GM19238 (cell line): ENCODE data around the gene ATP1A1.
A peak's percentile ranks its signal among the peaks of the same experiment; 100 is the strongest.

Experiments used
- DNase-seq: peaks from one replicate; pipeline ENCODE4 v3.0.0; 2011; ENCODE audit warnings: low spot score; ENCODE audit not compliant: insufficient read length

ATP1A1 gene

DNA sequence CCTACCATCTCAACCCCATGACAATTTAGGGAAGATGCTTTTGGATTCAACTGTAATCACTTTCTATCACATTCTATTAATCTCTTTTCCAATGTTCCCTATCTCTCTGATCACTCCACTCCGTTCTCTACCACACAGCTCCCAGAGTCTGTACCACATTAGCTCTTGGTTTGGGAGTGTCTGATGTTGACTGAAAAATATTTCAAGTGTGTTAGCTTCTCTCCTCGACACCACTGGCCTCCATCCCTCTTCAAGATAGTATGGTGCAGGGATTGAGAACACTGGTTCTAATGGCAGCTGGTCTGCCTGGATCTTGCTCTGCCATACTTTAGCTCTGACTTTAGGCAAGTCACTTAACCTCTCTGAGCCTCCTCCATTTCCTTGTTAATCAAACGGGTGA is 39.9 kb downstream of the ATP1A1 start:
- DNase-seq = no peak

DNA sequence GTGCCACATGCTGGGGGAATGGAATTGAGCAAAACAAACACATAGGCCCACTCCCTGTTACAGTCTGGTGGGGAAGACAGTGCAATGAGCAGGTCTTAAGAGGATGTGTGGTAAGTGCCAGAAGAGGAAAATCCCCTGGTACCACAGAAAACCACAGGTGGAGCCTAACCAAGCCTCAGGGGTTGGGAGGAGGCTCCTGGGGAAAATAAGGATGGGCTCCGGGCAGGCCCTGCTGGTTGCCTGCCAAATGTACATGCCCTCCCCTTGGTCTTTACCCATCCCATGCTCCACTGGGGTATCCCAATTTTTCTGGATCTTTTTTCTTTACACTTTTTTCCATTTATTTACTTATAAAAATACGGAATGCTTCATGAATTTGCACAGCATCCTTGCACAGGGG is 40.4 kb downstream of the ATP1A1 start:
- no peak for DNase-seq

DNA sequence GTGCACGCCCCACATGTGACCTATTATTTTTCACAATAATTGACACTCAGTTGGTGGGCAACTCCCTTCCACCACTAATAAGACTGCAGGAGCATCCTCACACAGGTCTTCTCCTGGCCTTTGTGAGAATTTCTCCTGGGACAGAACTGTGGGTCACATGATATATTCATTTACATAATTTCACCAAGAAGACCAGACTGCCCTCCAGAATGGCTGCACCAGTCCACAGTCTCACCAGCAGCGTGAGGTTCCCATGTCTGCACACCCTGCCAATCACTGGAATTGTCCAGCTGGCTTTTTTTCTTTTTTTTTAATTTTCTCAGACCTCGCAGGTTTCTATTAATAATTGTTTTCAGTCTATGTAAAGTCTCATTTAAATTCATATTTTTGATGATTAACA is 41.3 kb downstream of the ATP1A1 start:
- DNase-seq = no peak

DNA sequence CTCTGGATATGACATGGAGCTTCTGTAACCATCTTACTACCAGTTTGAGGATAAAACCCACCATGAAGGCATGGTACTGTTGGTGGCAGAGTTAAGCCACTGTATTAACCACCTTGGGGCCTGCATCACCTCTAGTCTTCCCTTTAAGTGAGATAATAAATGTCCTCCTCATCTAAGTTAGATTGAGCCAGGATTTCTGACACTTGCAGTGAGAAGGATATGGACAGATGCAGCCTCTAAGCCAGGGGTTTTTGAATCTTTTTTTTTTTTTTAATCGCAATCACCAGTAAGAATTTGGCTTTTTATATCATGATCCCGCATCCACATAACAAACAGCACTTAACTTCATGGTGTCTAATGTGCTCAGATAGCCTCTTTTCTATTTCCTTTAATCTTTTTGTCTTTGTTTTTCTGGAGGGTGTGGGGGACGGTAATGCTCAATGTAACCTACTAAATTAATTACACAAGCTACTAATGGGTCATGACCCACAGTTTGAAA is 42.2 kb downstream of the ATP1A1 start:
- DNase-seq = no peak

DNA sequence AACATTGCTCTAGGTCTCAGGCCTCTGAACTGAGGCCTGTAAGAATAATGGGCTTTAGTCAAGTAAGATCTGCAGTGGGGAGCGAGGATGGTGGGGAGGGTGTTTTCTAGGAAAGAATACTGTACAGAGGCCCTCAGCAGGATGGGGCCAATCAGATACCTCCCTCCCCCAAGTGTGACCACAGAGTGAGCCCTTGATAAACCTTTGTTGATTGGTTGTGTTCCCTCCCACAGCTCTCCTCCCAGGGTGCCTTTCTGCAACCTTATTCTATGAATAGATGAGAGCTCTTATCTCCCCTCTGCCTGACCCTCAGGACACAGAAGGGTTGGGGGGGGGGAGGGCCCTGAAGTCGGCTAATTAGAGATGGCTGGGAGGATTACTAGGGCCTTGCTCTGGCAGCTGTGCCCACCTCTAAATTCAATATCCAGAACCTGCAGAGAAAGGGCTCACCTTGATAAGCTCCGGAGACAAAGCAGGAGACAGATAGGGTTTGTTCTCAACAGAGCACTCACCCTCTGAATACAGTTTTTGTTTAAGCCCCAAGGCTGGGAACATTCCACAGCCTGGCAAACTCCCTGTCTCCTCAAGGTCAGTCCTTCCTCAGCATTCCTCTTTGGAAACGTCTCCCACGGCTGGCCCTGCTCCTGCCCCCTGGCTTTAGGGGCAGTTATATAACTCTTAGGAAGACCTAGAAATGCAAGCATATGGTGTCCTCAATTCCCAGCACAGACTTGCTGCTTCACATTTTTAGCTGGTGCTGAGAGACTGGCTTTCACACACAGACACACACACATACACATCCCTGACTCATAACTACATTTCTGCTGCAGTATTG is 42.9 kb downstream of the ATP1A1 start:
- no peak for DNase-seq

DNA sequence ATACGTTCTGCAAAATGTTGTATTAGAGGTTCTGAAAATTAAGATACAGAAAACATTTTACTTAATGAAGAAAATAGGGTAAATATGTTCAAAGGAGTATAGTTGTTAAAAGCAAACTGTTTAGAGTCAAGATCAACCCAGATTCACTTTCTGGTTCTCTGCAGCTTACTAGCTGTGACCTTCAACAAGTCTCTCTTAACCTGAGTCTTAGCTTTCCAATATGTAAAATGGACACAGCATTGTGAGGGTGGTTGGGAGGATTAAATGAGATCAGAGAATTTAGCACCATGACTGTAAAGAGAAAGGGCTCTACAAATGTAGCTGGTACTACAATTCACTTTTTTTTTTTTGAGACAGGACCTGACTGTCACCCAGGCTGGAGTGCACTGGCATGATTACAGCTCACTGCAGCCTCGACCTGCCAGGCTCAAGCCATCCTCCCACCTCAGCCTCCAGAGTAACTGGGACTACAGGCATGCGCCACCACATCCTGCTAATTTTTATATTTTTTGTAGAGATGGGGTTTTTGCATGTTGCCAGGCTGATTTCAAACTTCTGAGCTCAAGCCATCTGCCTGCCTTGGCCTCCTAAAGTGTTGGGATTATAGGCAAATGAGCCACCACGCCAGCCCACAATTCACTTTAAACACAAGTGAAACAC is 43.9 kb downstream of the ATP1A1 start:
- no peak for DNase-seq

DNA sequence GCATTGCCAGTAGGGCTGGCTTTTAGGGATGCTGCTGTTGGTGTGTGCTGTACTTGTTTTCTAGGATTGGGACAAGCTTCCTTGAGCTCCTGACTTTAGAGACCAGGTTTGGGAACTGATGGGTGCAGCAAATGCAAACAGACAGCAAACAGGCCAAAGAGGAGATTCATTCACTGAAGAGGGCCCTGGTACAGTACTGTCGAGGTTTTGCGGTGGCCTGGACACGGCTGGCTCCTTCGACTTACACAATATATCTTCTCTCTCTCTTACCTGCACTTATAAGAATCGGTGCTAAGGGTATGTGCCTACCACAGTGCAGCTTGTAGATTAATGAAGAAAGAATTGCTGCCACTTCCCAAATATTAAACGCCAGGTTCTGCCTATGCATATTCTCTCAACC is 44.6 kb downstream of the ATP1A1 start:
- DNase-seq = no peak

DNA sequence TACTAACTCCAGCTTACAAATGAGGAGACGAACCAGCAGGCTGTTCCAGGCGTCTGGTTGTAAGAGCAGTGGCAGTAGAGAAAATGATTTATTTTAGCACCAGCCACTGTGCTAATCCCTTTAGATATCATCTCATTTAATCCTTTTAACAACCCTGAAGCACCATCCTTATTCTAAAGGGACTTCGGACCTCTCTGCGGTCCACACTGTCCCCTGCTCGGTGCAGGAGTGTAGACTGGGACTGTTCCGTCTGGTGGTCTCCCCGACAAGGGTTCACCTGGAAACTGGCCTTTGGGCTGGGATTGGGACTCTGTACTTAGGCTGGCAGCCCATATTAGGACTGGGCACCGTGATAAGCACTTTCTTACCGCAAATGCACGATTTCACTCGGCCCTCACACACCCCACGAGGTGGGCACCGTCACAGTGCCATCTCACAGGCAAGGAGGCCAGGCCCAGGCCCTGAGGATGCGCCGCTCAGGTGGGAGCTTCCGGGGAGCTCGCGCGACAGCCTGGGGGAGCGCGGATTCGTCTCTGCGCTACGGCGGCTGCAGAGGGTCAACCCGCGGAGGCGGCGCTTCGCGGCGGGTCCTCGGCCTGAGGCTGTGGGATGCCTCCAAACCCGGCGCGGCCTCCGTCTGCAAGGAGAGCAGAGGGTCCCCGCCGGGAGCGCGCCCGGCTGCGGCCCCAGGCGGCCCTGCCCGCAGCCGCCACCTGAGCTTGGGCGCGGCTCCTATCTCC is 45.2 kb downstream of the ATP1A1 start:
- peak; percentile 79 for DNase-seq

DNA sequence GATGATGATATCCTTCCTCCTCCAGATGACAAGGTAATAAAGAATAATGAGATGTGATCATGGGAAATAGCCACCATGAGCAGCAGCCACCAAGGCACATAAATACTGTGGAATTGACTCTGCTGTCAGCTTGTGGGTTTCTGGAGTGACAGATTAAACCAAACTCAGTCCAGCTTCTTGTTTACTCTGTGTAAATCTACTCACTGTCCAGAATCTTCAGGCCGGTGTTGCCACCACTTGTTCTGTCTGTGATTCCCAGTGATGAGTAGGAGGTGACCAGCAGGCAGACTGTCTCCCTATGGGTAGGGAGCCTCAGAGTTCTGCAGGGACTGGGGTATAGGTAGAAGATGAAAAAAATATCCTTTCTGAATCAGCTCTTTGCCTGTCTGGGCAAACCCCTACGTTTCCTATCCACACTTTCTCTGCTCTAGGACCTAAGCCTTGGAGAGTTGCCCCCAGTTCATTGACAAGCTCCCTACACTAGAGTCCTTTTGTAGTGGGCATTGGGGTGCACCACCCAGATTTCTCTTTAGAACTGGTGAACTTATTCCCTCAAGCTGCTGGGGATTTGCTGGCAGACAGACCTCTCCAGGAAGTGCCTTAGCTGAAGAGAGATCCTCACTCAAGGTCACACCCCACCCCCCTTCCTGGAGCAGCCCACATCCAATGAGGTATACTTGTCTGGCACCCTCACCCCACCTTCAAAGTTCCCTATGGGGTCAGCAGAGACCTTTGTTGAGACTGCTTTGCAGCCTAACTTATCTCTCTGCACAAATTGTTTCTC is 47.6 kb downstream of the ATP1A1 start:
- no peak for DNase-seq

DNA sequence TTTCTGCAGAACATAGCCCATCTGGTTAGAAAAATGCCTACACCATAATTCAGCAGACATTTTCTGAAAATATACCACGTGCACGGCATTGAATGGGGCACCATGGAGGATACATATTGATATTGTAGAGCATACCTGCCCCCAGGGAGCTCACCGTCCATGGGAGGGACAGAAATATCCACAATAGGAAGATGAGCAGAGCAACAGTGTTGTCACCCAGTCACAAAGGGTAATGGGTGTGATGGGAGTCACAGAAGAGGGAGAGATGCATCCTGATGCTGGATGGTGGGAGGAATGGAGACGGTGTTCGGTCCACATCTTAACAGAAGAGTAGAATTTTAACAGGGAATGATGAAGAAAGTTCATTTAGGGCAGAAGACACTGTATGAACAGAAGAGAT is 51.4 kb downstream of the ATP1A1 start:
- no peak for DNase-seq

DNA sequence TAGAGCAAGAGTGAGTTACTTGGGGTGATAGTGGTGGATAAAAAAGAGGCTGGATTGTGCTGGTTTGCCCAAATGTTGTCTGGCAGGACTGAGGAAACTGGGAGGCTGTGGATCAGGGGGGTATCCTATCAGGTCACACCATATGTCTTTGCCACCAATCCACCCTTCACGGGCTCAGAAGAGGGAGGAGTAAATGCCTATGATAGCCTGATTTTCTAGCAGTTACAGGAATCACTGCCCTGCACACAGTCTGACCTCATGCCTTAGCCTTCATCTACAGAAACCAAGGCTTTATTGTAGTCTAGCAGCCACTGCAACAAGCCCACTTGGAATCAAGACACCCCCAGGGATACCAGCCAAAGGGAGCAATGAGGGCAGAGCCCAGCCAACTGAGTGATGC is 51.8 kb downstream of the ATP1A1 start:
- DNase-seq = no peak

DNA sequence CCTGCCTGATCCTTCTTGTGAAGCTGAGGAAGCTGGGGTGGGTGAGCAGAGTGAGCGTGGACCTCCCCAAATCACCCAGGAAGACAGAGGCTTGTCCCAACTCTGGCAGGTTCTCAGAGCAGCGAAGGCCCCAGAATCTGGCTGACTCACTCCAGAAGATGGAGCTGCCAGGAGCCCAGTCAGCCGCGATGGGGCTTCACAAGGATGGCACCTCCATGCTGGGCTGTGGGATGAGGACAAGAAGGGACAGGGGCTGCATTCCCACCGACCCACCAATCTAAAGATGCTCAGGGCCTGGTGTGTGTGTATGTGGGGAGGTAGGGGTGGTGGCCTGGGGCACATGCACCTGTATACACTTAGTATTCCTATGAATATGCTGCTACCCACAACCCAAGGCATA is 52.9 kb downstream of the ATP1A1 start:
- no peak for DNase-seq

DNA sequence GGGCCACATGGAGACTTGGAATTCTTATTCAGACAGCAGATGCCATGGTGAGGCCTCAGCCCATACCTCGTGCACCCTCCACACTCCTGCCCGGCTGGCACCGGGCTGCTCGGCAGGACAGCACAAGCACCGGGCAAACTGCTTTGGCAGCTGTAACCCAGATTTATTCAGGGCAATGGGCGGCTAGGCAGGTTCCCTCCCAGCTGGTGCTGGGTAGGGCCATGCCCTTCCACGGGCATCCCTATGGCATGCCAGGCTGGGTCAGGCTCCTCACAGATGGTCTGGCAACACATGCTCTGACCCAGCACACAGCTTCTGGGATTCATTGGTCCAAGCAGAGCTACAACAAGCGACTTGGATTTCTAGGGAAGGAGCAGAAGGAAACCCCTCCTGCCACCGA is 53.4 kb downstream of the ATP1A1 start:
- DNase-seq = no peak

DNA sequence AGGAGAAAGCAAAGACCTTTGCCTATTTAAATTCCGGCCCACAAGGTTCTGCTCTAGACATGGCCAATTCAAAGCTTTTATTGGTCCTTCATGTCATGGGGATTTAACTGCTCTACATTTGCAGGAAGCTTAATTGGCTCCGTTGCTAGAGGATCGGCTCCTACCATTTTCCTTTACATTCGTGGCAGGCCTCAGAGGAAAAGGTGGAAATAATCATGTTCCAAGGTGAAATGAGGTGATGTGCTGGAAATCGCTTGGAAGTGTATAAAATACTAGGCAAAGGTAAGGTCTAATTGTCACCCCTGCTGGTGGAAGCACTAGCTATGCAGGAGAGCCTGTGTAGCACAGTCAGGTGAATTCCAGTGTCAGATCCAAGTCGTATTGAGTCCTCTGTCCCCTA is 55.5 kb downstream of the ATP1A1 start:
- no peak for DNase-seq

DNA sequence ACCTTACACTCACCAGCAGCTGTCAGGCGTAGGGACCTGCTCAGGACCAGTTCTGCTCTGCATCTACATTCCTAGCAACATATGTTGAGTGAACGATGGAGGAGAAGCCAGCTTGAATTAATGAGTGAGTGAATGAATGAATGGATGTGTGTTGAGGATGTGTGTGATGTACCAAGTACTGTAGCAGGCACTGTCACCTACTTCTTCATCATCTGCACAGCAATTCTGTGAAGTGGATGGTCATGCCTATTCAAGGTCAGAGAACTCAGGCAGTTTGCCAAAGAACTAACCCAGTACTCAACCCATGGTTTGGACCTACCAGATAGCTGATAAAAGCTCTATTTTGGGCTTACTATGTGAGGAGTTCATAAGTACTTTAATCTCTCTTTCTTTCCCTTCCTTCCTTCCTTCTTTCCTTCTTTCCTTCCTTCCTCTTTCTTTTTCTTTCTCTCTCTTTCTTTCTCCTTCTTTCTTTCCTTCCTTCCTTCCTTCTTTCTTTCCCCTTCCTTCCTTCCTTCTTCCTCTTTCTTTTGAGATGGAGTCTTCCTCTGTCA is 56.9 kb downstream of the ATP1A1 start:
- no peak for DNase-seq

DNA sequence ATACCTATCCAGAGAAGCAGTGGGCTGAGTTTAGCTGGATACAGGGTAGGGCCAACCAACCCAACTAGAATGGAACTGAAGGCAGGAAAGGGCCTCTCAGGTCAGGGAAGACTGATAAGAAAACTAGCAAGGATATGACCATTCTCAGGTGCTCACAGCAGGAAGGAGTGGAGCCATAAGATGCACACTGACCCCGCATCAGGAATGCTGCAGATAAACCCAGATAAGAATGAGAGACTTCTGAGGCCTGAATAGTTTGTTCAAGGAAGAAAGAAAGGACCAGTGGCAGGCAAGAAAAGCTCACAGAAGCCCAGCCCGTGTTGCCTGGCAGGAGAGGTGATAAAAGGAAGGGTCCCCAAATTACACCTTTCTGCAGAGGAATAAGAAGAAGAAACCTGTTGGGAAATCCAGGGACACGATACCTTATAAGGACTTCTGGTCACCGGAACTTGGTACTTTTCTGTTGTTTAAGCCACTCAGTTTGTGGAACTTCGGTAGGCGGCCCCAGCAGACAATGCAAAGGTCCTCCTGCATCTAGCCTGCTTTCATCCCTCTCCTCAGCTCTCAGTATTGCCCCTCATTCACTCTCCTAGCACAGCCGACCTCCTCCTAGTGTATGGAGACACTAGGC is 58.9 kb downstream of the ATP1A1 start:
- no peak for DNase-seq

DNA sequence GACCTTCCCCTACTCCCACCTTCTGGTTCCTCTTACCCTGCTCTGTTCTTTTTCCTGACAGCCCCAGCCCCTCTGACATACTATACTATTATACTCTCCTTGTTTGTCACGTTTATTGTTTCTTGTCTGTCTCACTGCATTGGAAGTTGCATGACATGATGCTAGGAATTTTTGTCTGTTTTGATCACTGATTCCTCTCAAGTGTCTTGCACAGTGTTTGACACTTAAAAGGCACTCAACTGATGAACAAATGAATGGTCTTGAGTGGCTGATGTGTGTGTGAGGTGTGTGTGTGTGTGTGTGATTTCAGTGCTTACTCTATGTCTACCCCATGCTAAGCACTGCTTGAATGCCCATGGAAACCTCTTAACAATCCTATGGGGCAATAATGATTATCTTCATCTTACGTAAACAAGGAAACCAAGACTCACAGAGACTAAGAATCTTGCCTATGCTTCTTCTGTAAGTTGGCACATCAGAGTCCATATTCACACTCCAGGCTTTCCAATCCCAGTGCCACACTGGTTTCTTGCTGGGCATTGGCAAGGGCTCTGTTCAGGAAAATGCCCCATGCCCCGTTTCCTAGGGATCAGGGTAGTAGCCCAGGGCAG is 59.7 kb downstream of the ATP1A1 start:
- no peak for DNase-seq

DNA sequence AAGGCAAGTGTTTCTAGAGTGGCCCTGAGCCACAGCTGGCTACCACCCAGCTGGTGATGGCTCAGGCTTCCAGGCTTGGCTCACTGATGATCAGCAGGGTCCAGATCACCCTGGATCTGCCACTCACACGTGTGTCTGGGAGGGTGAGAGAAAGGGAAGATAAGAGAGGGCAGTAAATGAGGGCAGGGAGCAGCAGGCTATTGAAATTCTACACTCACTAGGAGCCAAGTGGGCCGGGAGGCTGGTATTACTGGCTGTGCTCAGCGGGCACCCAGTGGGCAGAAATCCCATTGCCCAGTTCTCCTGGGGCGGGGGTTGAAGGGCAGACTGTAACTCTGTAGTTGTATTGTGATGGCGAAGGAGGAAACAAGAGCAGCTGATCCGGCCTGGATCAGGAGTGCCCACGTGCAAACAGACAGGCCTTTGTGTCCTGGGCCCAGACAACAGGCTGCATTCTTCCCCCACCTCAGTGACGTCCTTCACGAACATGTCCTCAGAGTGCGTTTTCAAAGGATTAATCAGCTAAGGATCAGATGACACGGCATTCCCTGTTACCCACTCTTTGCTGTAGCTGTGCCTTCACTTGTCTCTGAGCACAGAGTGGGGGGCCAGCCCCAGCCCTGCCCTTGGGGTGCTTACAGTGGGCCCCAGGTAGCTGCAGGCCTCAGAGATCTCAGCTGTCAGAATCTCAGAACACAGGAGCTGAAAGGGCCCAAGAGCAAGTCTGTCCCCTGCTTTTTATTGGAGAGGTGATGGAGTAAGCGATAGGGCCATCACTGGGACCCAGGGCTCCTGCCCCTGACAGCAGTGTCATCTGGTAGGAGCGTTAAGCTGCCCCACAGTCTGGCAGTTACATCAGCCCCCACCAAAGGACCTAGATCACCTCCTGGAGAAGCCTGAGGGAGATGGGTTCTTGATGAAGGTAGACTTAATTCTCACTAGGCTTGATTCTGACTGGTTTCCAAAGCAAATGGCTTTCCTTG is 60.5 kb downstream of the ATP1A1 start:
- DNase-seq = no peak

DNA sequence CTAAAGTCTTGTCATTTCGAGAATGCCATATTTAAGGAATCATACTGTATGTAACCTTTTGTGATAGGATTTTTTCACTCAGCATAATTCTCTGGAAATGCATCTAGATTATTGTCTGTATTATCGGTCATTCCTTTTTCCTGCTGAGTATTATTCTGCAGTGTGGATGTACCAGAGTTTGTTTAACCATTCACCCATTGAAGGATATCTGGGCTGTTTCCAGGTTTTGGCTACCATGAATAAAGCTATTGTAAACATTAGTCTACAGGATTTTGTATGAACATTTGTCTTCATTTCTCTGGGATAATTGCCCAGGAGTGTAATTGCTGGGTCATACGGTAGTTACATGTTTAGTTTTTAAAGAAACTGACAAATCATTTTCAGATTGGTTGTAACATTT is 61.8 kb downstream of the ATP1A1 start:
- no peak for DNase-seq
